Measurements from ENCODE around the gene BTBD6.

GRCh38 chr14:105273062-105273461 is 24.7 kb downstream of the BTBD6 start:
- no peak for TF ChIP-seq CTCF (IDR thresholded peaks at IDR 0.05; ENCODE audit: extremely low read depth in 1 of 2, insufficient read depth in 1 of 2, low read depth in 1 of 2, low read length in 2 of 2)
- no peak for TF ChIP-seq POLR2A (IDR thresholded peaks at IDR 0.05; ENCODE audit: low read depth, low read length)
